Stimulated activated CD8-positive, alpha-beta memory T cell treated with anti-CD3 and anti-CD28 coated beads, Interleukin-4, amount 100 ng/mL, for 1 hour (primary cell): ENCODE results near the gene ECI1.
"Not testable (repeated sequence)": the region's sequence is repeated elsewhere in the genome, so short reads cannot be mapped to it uniquely, and the experiment has no call there.

Experiments
- DNase-seq, 2 donors: peaks; one replicate each; pipeline ENCODE4 v3.0.0-alpha.2; 2020; ENCODE audit warnings: low read depth in 2 of 2, low spot score in 1 of 2

Gene ECI1

DNA sequence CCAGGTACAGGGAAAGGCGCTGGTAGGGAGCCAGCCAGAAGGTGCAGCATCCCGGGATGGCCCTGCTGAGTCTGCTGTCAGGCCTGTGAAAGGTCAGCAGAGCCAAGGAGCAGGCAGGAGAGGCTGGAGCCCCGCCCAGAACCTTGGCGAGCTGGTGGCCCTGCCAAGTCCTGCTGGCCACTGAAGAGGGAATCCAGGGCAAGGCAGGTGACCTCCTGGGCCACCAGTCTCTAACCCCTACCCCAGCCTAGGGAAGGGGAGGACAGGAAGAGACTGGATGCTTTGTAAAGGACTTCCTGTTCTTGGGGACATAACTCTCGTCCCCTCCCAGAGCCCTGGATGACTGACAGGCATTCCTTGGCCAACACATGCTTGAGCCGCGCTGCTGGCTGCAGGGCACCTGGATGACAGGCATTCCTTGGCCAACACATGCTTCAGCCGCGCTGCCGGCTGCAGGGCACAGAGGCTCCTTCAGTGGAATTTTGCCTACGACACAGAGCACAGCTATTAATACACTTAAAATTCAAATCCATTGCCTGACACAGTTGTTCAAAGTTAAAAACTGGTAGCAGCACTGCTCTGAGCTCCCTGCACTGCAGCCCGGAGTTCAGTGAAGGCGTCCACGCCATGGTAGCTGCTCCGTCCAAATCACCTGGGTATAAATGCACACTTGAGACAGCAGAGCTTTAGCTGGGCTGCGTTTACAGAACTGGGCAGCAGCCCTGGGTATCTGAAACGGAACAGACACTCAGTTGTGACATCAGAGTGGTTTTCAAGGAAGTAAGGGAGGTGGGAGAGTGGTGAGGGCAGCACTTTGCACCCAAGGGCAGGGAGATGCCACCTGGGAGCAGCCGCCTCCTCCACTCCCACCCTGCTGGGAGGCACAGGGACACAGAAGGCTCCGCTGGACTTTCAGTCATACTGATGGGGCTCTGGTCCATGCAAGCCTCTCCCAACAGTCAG is 38.7 kb downstream of the ECI1 start:
- no peak for DNase-seq

GRCh38 chr16:2211923-2212347 is 39.5 kb downstream of the ECI1 start:
- DNase-seq, result no peak

DNA sequence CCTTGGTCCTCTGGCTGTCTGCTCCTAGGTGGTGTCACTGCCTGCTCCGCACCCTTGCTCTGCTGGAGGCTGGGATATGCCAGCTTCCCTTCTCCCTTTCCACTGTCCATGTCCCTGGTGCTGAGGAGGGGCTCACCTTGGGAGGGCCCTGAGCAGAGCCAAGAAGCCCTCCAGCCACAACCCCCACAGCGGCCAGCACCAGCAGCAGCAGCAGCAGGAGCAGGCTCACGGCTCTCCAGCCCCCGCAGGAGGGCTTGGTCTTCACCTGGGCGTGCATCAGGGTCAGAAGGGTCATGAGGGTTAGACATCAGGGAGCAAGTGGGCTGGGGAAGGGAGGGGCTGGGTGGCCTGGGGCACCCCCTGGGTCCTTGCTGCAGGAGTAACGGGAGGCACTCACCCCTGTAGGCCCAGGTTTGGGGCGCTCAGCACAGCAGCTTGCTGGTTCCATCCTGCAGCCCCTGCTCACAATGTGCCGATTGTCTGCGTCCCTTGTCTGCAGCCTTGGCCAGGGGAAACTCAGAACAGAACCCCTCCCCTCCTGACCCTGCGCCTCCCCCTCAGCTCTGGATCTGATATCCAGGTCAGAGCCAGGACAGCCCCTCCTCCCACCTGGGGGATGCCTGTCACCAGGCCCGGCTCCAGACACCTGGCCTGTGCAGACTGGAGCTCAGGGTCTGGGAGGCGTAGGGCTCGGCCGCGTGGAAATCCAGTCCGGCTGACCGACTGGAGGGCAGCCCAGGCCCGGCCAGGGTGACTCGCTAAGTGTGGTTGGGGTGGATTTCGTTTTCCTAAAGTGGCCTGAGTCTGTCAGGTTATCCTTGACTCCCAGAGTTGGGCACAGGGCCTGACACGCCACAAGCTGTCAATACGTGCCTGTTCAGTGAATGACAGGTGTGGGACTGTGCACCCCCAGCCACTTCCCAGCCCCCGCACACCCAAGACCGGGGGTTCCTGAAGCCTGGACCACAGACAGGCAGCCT is 40.7 kb downstream of the ECI1 start, which contains the start of gene BRICD5:
Gene BRICD5 (minus strand): TSS at position 478 of the 980 bp plus-strand sequence. CDS start 30 bp downstream, at position 448.
- DNase-seq, result no peak

DNA sequence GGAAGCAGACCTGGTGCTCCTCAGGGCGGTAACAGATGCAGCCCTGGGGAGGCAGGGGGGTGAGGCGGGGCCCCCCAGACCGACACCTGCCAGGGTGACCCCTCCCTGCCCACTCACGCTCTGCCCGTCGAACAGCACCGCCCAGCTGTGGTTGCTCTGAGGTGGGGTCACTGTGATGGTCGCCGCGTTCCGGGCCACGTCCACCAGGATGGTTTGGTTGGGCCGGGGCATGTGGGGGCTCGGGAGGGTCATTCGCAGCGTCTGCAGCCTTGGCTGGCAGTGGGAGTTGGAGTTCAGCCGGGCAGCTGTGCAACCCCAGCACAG is 41.4 kb downstream of the ECI1 start:
- no peak for DNase-seq

- DNase-seq, result no peak
Measured at GRCh38 chr16:2209258-2210008, 42.0 kb downstream of the ECI1 start.

DNA sequence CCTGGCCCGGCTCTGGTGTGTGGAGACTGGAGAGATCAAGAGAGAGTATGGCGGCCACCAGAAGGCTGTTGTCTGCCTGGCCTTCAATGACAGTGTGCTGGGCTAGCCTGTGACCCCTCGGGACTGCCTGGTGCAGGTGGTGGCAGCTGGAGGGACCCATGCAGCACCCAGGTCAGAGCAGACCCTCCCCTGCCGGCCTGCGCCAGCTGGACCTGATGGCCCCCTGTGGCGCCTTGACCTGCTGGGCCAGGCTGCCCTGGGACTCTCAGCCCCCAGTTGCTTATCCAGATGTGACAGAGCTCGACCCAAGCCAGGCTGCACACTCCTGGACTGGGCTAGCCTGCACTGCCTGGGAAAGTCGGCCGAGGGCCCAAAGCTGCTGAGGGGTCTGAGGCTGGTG is 42.6 kb downstream of the ECI1 start:
- DNase-seq, result no peak

DNA sequence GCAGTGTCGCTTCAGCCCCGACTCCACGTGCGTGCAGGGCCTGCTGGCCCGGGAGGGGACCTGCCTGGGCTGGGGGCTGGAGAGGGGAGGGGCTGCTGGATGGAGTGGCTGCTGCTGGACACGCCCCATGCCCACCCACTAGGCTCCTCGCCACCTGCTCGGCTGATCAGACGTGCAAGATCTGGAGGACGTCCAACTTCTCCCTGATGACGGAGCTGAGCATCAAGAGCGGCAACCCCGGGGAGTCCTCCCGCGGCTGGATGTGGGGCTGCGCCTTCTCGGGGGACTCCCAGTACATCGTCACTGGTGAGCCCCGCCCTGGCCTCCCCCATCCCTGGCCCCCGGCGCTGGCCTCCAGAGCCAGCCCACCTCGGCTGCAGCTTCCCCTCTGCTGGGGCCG is 43.1 kb downstream of the ECI1 start:
- no peak for DNase-seq

- DNase-seq, result no peak
Measured at GRCh38 chr16:2207872-2208271, 43.5 kb downstream of the ECI1 start.

DNA sequence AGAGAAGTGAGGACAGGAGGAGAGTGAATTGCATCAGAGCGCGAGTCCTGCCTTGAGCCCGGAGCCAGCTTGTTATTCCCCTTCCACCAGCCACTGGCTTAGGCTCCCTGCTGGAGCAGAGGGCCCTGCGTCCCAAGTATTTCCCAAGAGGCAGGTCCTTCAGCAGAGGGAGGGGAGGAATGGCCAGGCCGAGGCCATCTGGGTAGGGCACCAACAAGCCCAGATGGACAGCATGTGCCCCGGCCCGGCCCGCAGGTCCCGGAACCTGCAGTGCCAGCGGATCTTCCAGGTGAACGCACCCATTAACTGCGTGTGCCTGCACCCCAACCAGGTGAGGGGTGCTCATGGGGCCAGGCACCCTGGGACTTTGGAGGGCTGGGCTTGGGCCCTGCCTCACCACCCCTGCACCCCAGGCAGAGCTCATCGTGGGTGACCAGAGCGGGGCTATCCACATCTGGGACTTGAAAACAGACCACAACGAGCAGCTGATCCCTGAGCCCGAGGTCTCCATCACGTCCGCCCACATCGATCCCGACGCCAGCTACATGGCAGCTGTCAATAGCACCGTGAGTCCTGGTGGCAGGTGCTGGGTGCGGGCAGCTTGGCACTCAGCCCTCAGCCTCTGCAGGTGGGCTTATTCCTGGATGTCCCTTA is 44.5 kb downstream of the ECI1 start:
- DNase-seq, result no peak

GRCh38 chr16:2206420-2206779 is 45.0 kb downstream of the ECI1 start:
- no peak for DNase-seq

DNA sequence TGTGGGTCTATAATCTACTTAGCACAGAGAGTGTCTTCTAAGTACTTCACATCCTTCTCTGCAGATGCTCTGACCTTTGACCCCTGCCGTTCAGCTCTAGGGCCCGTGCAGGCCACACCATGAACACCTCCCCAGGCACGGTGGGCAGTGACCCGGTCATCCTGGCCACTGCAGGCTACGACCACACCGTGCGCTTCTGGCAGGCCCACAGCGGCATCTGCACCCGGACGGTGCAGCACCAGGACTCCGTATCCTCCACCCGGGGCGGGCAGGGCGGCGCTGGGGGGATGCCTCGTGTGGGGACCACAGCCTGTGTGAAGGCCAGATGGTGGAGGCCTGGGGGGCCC is 45.4 kb downstream of the ECI1 start:
- no peak for DNase-seq

GRCh38 chr16:2205104-2205966 is 46.1 kb downstream of the ECI1 start, which contains the start of gene MLST8:
TSS of gene MLST8 (plus strand) at chr16:2205454. CDS start at chr16:2206086, 632 bp downstream.
- peak; percentile 71 to 82 for DNase-seq

DNA sequence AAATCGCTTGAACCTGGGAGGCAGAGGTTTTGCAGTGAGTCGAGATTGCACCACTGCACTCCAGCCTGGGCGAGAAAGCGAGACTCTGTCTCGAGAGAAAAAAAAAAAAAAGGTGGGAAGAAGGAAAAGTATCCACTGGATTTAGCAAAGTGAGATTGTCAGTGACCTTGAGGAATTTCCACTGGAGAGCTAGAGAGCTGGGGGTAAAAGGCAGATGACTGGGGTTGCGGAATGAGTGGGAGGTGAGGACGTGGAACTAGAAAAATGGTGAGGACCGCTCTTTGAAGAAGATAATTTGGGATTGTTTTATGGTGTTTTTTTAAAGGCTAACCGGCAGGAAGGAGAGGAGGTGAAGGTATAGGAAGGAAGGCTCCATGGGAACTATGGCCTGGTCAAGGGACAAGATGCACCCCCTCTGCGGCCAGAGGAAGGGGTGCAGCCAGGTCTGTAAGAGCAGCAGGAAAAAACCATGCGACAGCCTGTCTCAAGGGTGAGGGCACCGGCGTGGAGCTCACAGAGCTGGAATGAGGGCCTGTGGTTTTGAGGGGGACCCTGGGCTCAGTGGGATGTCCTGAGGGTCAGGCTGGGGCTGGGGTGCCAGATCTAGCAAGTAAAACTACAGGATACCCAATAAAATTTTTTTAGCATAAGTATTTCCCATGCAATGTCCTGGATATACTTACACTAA is 46.8 kb downstream of the ECI1 start:
- DNase-seq, result no peak

DNA sequence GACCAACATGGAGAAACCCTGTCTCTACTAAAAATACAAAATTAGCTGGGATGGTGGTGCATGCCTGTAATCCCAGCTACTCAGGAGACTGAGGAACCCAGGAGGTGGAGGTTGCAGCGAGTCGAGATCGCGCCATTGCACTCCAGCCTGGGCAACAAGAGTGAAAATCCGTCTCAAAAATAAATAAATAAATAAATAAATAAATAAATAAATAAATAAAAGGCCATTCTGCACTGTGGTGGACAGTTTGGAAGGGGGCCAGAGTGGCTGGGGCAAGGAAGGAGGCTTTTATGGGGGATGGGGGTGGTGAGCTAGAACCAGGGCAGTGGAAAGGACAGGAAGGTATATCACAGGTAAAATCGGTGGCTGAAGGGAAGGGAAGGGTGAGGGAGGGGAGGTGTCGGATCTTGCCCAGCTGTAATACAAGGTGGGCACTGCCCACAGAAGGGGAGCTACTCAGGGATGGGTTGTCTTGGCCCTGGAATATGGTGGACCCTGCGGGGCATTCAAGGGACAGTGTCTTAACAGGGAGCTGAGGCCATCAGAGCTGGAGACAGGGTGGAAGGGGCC is 48.2 kb downstream of the ECI1 start:
- DNase-seq, result not testable (repeated sequence)

DNA sequence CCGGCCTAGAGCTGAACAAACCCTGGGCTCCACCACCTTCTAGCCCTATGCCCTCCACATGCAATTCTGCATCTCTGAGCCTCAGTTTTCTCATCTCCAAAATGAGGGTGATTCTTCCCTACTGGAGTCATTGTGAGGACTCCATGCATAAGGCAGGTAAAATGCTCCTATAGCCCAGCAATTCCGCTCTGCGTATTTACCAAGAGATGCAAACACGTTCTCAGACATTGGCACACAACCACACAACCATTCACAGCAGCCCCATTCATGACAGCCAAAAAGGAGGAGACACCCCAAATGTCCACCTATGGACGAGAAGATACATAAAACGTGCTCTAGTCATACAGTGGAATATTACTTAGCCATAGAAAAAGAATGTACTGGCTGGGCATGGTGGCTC is 51.1 kb downstream of the ECI1 start:
- DNase-seq, result no peak

GRCh38 chr16:2199621-2200139 is 51.7 kb downstream of the ECI1 start:
- DNase-seq, result no peak

DNA sequence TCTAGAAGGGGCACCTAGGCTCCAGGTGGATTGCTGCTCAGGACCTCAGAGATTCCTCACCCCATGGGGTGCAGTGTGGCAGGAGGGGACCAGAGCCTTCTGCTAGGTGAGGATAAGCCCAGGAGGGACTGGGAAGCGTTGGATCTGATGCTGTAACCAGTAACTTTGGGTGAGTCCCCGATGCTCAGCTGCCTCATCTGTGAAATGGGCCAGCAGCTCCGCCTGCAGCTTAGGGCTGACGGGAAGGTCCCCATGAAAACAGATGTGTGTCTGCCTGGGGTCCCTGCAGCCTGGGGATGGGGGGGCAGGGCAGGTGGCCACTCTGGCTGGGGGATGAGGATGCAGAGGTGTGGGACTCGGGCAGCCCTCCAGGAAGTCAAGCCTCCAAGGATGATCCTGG is 52.3 kb downstream of the ECI1 start:
- DNase-seq, result no peak

- DNase-seq, result no peak
Measured at GRCh38 chr16:2198283-2198682, 53.1 kb downstream of the ECI1 start.
